PC-3 (cell line): Measurements from ENCODE around the gene SPRR2A.

Experiments
- CTCF ChIP-seq: fragments of 300-600 bp; sonication (generic); conservative IDR thresholded peaks from 2 replicates; pipeline ENCODE4 v1.5.1; 2017; ENCODE audit warnings: antibody characterized with exemption, low read depth, mild to moderate bottlenecking, low read length
- EZH2 ChIP-seq: fragments of 300-600 bp; sonication (generic); IDR thresholded peaks from one replicate; pipeline ENCODE4 v1.6.1; 2017; ENCODE audit warnings: antibody characterized with exemption, mild to moderate bottlenecking, low read length; ENCODE audit not compliant: unreplicated experiment

- TF ChIP-seq CTCF, result no peak
- TF ChIP-seq EZH2, result no peak
Measured at GRCh38 chr1:153035211-153035610, 22.1 kb downstream of the SPRR2A start.
